ENCODE measurements around the gene IL7R.

IL7R gene

DNA sequence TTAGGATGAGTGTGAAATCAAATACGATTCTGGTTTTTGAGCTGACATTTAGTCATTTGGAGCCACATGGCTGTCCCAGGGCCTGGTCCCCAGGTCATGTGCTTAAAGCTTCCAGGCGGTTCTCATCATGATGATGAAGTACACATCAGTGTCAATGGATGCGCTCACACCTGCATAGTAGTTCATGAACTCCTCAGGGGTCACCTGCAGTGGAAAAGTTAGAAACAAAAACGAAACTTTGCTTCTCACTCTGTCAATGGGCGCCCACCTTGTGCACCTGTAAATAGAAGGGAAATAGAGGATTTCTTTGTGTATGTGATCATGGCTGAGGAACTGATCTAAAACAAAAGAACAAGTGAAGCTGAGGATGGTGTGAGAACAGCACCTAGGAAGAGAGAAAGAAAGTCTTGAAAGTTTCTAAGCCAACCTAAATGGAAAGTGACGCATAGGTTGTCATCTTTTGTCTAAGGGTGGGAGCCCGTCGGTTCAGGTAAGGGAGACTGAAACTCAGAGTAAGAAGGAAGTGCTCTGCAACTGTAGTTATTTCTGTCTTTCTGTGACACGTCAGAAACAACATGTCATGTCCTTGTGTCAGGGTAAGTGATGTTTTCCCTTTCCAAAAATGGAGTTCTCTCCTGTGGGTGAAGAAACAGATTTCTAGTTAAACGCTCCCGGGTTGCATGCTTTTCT, 47.9 kb downstream of the IL7R start:
- DNase-seq (ENCODE audit: low read depth in 2 of 2): no peak

DNA sequence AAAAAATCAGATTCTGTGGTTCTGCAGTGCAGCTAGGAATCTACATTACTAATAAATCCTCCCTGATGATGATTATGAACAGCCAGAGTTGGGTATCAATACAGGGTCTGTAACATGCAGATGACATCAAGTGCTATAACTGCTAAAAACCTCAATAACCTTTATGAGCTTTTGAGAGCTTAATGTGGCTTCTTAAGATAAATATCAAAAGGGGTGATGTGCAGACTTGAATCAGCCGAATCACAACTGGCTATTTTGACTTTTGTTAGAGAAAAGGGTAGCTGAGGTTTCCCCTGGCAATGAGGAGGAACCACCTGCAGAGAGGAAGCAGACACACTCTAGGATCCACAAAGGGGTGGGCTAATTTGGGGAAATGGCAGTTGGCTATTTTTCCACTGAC, 51.5 kb downstream of the IL7R start:
- DNase-seq (ENCODE audit: low read depth in 2 of 2): no peak

DNA sequence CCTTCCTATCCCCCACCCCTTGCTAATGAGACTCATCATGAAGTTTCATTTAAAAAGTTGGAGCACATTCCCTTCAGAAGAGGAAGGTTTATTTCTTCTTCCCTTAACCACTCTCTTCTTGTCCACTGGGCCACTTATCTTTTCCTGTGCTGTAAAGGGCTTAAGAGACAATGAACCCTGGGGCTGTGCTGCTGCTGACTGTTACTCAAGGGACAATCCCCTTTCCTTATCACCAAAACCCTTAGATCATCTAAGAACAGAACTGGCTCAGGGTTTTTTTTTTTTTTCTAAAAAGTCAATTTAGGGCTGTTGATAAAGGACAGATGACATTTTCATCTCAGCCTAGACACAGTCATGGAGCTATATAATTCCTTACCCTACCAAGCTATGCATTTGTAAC, 52.1 kb downstream of the IL7R start:
- no peak for DNase-seq (ENCODE audit: low read depth in 2 of 2)

DNA sequence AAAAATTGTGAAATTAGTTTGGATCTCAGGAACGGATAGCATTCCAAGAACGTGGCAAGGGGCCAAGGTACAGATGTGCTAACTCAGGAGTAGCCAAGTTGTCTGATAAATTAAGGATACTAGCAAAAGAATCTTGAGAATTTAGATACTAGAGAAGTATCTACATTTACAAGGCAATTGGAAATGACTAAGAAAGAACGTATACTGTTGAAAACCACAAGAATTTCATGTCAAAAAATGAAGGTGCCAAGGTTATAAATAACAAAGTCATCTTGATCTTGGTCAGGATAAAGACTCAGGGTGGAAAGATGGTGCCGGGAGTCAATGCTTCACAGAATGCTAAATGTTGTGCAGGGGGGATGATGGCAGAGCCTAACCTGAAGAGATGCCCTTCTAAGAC, 62.5 kb downstream of the IL7R start:
- DNase-seq (ENCODE audit: low read depth in 2 of 2): no peak

DNA sequence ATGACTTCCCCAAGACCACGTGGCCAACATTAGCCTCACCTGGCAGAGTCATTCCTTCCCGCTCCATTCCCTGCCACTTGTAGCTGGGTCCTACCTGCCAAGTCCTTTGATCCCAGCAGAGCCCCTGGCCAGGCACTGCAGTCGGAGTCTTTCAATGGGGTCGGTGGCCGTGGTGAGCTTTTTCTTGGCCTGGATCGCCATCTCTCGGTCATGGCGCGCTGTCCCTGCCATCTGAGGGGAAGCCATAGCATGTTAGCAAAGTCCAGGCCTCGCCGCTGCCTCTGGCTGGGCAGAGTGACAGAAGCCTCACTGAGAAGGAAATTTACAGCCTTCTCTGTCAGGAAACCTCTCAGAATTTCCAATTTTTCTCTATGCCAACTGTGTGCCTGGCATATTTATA, 64.2 kb downstream of the IL7R start:
- no peak for DNase-seq (ENCODE audit: low read depth in 2 of 2)

DNA sequence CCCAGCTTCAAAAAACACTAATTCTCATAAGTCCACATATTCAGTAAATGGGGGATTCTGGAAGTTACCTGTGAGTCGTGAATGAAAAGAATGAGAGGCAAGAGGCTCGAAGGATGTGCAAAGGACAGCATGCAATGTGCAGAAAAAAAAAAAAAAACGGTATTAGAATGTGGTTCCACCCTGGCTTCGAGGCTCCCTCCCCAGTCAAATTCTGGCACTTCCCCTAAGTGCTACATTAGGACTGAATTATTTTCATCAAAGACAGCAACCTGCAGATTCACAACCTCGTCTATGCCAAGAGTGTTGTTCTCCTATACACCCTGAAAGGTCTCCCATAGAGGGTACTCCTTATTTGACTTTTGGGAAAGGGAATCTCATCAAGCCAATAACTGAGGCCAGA, 65.2 kb downstream of the IL7R start:
- DNase-seq (ENCODE audit: low read depth in 2 of 2): no peak

DNA sequence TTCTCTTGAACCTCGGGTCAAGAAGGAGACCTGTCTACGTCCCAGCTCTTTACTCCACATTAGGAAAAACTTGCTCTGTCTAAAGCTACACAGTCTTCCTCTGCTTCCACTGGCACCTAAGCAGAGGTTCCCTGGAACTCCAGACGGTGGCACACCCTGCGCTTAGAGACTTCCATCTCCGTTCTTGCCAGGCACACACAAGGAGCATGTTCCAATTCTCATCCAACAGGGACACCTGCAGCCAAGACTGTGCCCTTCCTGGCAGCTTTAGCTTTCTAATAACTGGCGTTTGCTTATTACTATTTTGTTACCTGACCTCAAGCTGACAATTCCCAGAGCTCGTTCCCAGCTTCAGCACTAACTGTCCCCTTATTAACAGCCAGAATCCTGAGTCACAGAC, 65.8 kb downstream of the IL7R start:
- no peak for DNase-seq (ENCODE audit: low read depth in 2 of 2)

DNA sequence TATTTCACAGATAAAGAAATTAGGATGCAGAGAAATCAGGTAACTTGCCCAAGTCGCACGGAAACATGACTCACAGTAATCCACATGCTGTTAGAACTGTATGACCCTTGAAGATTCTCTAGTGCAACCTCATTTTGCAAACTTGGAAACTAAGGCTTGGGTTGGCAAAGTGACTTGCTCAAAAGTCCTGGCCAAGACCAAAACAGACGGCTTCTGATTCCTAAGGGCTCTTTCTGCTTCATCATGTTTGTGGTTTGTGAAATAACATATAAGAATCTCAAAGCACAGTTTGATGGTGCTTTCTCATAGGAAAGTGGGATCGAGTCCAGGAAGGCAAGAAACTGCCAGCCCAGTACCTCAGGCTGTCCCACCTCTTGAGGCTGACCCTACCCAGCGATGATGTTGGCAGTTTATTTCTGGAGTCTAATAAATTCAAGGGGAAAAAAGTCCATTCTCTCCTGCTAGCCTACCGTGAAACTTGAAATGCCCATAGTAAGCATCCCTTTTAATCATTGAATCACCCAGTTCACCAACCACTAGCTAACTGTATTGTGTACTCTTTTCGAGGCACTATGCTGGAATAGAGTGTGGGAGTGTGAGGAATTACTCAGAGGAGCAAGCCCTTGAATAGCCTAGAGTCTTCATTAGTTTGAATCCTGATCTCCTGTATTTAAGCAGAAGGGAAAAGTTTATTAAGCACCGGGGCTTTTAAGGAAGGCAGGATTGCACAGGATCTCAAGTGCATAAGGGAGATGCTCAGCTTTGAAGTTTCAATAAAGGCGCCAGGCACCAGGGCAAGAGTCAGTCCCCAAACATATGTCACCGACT, 67.6 kb downstream of the IL7R start:
- no peak for DNase-seq (ENCODE audit: low read depth in 2 of 2)

DNA sequence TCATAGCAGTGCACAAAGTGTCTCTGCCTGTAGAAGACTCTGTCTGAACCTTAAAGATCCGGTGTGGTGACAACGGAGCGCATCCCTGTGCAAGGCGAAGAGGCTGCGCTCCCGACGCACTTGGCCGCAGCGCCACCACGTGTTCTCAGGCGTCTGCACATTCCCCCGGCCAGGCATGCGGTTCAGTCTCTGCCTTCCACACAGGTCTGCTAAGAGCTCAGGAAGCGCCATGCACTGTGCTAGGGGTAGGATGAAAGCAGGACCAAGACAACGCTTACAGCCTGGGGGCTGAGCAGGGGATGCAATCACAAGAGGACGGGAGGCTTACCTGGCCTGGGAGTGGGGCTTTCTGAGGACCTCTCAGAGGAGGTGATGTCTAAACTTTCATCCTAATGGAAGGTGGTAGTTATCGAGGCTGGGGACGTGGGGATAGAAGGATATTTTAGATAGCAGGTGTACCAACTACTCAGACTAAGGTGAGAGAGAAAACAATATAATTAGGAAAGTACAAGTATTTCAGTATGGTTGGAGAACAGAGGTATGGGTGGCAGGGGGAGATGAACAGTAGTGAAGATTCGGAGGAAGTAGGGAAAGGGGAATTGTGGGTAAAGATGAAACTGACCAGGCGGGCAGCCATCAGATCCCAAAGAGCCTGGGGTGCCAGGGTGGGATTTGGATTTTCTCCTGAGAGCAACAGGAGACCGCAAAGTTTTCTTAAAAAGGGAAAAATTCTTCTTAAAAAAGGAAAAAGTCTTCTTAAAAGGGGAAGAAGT, 68.4 kb downstream of the IL7R start:
- DNase-seq (ENCODE audit: low read depth in 2 of 2): peak; percentile 67

DNA sequence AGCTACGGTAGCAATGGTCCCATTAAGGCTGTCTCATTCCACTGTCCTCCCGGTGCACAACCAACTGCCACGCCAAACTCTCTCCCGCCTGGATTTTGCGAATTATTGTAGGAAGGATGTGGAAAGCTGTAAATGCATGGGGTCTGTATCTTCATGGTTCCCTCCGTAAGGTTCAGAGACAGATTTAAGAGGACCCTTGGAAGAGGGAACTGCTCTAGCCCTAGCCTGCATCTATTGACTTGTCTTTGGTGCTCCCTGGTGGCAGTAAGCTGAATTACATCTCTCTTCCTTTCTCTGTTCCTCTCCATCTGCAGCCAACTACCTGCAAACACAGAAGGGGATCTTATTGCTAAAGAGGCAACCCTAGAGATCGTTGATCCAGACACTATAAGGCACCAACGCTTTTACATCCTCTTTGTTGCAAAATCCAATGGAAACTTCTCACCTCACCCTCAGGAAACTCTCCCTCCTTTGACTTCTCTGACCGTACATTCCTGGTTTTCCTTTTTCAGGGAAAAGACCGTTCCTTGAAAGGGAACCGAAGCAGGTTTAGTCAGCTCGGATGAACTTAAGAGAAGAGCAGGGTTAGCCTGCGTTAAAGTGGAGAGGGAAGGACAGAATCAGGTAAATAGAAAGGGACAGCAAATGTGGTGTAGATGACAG, 69.8 kb downstream of the IL7R start:
- peak in 1 of 2 donors; percentile 32 for DNase-seq (ENCODE audit: low read depth in 2 of 2)

Data from stimulated activated CD8-positive, alpha-beta memory T cell treated with anti-CD3 and anti-CD28 coated beads, Interleukin-7, amount 100 ng/mL, for 1 hour (primary cell).